GM21576 (cell line): ENCODE results near the gene CNOT6.
"Not testable (repeated sequence)": the region's sequence is repeated elsewhere in the genome, so short reads cannot be mapped to it uniquely, and the experiment has no call there.

Source experiments
- ATAC-seq: cut with Tn5 transposase; IDR thresholded peaks from one replicate; pipeline ENCODE4 v1.9.1; 2021; ENCODE audit warnings: mild to moderate bottlenecking, moderate library complexity; ENCODE audit not compliant: unreplicated experiment

The CNOT6 gene

GRCh38 chr5:180494060-180494509 is at the start of gene CNOT6:
Gene CNOT6, plus strand, starts transcription at chr5:180494379. Its CDS starts 34,898 bp downstream, at chr5:180529277.
- peak; percentile 91 for ATAC-seq

DNA sequence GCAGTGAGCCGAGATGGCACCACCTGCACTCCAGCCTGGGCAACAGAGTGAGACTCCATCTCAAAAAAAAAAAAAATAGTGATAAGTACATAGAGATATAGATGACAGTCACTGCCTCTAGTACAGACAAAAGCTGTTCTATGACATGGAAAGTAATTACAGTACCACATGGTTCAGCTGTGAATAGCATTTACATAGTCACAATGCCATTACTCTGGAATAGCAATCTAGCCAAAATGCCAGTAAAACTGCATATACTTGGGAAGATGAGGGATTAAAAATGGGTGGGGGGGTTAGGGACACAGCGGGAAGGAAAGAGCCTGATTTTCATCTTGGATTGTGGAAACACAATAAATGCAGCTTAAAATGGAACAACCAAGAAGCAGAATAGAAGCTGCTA is 39.4 kb upstream of the CNOT6 start:
- no peak for ATAC-seq

GRCh38 chr5:180455872-180456271 is 38.3 kb upstream of the CNOT6 start:
- ATAC-seq: no peak

- no peak for ATAC-seq
These were observed 37.4 kb upstream of the CNOT6 start for GRCh38 chr5:180456792-180457191.

DNA sequence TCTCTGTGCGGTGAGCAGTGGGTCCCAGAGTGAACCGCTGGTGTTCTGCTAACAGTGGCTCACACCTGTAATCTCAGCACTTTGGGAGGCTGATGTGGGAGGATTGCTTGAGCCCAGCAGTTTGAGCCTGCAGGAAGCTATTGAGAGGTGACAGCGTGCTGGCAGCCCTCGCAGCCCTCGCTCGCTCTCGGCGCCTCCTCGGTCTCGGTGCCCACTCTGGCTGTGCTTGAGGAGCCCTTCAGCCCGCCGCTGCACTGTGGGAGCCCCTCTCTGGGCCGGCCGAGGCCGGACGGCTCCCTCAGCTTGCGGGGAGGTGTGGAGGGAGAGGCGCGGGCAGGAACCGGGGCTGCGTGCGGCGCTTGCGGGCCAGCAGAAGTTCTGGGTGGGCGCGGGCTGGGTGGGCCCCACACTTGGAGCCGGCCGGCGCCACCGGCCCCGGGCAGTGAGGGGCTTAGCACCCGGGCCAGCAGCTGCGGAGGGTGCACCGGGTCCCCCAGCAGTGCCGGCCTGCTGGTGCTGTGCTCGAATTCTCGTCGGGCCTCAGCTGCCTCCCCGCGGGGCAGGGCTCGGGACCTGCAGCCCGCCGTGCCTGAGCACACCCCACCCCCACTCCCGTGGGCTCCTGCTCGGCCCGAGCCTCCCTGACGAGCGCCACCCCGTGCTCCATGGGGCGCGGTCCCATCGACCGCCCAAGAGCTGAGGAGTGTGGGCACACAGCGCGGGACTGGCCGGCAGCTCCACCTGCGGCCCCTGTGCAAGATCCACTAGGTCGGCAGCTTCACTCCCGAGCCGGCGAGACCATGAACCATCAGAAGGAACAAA is 35.1 kb upstream of the CNOT6 start:
- not testable (repeated sequence) for ATAC-seq

GRCh38 chr5:180459674-180460142 is 34.5 kb upstream of the CNOT6 start:
- ATAC-seq: not testable (repeated sequence)

DNA sequence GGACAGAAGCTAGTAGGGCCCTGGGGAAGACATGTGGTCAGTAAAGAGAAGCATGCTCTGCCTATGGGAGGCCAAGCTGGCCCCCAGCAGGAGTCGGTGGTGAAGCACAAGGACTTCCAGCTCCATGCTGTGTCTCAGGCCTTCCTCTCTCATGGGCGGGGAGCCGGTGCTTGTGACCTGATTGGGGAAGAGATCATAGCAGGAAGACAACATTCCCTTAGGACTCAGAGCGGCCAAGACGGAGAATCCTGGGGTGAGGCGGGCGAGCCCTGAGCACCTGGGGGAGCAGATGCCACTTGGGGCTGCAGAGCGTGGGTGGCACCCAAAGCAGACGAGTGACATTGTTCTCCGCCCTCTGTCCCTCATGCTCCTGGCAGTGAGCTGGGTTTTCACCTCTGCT is 33.3 kb upstream of the CNOT6 start:
- ATAC-seq: no peak

- no peak for ATAC-seq
These were observed 32.9 kb upstream of the CNOT6 start for GRCh38 chr5:180461303-180461702.

- ATAC-seq: no peak
These were observed 30.8 kb upstream of the CNOT6 start for GRCh38 chr5:180463216-180463900.

- no peak for ATAC-seq
These were observed 30.1 kb upstream of the CNOT6 start for GRCh38 chr5:180463916-180464602.

DNA sequence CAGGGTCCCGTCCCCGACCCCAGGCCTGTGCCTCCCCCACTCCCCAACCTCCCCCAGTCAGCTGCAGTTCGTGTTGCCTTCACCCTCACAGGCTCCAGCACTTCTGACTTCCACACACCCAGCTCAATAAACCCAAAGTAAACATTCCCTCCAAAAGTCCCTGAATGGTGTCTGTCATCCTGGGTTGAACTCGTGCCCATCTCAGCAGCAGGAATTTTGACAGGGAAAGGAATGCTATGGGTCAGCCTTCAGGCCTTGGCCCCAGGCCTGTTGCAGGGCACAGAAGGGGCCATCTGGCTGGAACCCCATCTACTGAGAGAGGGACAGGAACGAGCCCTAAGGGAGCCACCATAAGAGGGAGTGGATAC is 29.6 kb upstream of the CNOT6 start:
- no peak for ATAC-seq

DNA sequence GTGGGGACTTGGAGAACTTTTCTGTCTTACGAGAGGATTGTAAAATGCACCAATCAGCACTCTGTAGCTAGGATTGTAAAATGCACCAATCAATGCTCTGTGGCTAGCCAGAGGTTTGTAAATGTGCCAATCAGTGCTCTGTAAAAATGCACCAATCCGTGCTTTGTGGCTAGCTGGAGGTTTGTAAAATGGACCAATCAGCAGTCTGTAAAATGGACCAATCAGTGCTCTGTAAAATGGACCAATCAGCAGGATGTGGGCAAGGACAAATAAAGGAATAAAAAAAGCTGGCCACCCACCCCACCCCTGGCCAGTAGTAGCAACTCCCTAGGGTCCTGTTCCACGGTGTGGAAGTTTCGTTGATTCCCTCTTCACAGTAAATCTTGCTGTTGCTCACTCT is 29.1 kb upstream of the CNOT6 start:
- not testable (repeated sequence) for ATAC-seq

GRCh38 chr5:180466316-180466715 is 27.9 kb upstream of the CNOT6 start:
- no peak for ATAC-seq

DNA sequence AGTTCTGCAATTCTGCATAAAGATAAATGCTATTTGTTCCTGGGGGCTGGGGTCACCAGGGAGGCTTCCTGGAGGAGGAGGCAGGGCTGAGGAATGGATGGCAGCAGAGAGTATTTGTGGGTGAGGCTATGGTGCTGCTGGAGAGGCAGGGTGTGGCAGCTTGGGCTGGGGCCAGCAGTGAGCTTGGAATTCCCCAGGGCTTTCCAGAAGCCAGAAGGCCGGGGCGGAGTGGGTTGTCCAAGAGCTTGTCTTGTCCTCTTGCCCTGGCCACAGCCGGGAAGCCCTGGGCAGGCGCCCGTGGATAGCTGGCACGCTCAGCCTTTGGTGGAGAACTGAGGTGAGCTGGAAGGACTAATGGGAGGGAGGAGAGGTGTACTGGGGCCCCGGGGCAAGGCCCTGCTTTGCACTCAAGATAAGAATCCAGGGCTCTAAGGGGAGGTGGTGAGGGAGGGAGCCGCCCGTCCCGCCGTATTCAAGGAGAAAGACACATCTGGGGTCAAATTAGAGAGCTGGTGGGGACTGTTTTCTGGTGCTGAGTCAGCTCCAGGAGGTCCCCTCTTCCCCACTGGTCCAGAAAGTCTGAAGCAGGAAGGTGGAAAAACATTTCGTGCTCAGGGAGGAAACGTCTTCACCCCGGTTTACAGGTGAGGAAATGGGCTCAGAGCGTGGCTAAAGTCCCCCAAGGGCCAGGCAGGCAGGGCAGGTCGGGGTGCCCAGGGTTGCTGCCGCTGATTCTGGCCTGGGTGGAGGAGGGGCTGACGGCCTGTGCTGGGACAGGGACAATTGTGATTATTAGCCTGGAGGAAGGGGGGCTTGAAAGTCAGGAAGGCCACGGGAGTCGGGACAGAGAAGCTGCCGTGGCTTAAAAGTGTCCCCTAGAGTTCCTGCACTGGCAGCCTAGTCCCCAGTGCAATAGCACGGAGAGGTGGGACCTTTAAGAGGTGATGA is 26.9 kb upstream of the CNOT6 start:
- ATAC-seq: no peak

DNA sequence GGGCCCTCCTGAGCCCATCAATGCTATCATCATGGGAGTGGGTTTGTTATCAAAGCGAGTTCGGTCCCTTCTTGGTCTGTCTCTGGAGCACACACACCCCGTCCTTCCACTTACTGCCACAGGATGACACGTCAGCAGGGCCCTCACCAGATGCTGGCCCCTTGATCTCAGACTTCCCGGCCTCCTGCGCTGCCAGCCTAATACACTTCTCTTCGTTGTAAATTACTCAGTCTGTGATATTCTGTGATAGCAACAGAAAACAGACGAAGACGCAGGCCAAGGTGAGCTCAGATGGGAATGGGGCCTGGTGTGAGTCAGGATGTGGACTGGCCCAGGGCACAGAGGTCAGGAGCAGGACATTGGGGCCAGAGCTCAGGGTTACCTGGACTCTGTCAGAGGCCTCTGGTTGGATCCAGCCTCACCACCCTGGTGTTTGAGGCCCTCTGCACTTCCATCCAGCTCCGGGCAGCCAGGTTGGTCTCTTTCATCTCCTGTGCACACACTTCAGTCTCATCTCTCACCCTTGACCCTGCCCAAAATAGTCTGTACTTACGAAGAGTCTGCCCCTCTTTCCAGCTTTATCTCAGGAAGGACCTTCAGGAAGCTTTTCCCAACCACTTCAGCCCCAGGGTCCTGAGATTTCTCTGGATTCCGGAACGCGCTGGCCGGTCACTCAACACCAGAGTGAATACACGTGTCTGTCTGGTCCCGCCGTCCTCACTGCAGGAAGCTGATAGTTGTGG is 26.0 kb upstream of the CNOT6 start:
- ATAC-seq: no peak

DNA sequence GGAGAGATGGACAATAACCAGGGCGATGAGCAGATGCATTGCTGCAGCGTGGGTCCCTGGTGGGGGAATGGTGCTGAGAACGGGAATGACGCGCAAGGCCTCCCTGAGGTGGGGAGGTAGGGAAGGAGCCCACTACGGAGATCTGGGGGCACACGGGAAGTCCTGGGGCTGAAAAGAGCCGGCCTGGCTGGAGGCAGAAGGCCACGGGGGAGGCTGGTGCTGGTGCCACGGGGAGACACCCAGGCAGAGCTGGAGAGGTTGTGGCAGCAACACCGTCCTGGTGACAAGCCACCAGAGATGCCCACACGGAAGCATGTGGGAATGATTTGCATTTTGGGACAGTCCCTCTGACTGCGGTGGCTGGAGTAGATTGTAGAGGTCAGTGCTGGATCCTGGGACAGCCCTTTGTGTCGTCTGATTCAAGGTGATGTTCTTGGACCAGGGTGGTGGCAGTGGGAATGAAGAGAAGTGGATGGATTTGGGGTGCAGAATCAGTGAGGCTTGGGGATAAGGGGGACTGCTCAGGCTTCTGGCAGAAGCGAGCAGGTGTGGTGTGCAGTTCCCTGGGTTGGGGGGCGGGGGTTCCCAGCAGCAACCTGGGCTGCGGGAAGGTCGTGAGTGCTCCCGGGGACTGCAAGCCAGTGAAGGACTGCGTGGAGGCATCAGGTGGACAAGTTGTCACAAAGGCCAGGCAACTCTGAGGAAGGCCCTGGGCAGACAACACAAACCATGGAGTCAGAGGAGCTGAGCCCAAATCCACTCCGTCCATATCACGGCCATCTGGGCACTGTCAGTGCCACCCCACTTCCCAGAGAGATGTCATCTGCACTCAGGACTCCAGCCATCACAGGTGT is 25.2 kb upstream of the CNOT6 start:
- ATAC-seq: no peak

GRCh38 chr5:180469586-180469865 is 24.7 kb upstream of the CNOT6 start:
- ATAC-seq: no peak

DNA sequence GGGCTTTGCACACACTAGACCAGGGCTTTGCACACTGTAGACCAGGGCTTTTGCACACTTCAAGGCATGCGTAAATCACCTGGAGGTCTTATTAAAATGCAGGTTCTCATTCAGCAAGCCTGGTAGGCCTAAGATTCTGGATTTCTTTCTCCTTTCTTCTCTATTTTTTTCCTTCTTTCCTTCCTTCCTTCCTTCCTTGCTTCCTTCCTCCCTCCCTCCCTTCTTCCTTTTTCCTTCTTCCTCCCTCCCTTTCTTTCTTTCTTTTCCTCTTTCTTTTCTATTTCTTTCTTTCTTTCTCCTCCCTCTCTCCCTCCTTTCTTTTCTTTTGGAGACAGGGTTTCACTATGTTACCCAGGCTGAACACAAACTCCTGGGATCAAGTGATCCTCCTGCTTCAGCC is 24.3 kb upstream of the CNOT6 start:
- no peak for ATAC-seq

DNA sequence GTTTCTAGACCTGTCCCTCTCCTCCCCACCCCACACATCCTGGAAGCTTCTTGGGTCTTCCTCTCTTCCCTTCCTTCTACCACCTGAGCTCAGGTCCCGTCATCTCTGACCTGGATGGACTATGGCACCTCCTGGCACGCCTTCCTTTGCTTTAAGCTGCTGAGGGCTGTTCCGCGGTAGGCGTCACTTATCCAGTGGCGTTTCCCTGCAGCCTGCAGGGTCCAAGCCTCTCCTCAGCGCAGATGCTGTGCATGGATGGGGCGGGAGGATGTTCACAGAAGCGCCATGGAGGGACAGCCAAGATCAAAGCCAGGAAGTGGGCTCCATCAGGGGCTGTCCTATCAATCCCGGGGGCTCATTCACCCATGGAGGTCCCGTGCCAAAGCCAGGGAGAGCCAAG is 23.8 kb upstream of the CNOT6 start:
- ATAC-seq: no peak
